ENCODE measurements around the gene CFAP100.

Gene CFAP100

GRCh38 chr3:126414961-126415660 lies 20.4 kb downstream of the CFAP100 start:
- TF ChIP-seq, protein P1, sequence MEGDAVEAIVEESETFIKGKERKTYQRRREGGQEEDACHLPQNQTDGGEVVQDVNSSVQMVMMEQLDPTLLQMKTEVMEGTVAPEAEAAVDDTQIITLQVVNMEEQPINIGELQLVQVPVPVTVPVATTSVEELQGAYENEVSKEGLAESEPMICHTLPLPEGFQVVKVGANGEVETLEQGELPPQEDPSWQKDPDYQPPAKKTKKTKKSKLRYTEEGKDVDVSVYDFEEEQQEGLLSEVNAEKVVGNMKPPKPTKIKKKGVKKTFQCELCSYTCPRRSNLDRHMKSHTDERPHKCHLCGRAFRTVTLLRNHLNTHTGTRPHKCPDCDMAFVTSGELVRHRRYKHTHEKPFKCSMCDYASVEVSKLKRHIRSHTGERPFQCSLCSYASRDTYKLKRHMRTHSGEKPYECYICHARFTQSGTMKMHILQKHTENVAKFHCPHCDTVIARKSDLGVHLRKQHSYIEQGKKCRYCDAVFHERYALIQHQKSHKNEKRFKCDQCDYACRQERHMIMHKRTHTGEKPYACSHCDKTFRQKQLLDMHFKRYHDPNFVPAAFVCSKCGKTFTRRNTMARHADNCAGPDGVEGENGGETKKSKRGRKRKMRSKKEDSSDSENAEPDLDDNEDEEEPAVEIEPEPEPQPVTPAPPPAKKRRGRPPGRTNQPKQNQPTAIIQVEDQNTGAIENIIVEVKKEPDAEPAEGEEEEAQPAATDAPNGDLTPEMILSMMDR (IDR thresholded peaks at IDR 0.05): no peak

- TF ChIP-seq, protein P1 (IDR thresholded peaks at IDR 0.05): no peak
Observed at GRCh38 chr3:126415661-126416591, 21.2 kb downstream of the CFAP100 start.

- TF ChIP-seq, protein P1 (IDR thresholded peaks at IDR 0.05): no peak
Observed at GRCh38 chr3:126416943-126417342, 22.2 kb downstream of the CFAP100 start.

DNA sequence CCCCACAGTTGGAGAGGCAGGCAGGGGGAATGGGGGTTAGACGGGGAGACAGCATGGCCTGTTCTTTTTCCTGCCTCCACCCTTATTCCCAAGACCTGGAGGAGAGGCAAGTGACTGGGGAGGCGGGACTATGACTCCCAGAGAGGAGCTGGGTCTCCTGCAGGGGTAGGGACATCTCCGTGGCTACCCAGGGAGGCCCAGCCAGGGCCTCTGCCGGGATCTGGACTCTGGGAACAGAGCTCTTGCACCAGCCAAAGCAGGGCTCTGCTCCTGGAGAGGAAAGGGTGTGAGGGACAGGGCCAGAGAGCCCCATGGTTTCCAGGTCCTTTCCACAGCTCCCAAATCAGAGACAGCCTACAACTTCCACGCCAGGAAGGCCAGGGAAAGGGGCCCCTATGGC lies 22.8 kb downstream of the CFAP100 start:
- TF ChIP-seq, protein P1 (IDR thresholded peaks at IDR 0.05): no peak

- TF ChIP-seq, protein P1 (IDR thresholded peaks at IDR 0.05): no peak
Observed at GRCh38 chr3:126417981-126418530, 23.3 kb downstream of the CFAP100 start.

DNA sequence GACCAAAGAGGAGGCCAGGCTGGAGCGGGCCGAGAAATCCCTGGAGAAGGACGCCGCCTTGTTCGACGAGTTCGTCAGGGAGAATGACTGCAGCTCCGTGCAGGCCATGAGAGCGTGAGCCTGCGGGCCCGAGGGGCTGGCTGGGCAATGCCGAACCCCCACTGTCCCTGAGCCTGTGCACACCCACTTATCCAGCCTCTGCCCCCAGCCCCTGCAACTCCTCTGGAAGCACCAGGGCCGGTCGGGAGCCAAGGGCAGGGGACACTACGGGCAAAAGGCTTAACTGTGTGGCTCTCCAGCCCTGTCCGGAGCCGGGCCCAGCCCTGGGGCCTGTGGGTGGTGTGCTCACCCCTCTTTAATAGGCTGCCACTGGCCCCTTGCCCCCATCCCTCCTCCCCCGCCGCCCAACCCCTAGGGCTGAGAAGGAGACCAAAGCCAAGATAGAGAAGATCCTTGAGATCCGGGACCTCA lies 24.0 kb downstream of the CFAP100 start:
- TF ChIP-seq, protein P1 (IDR thresholded peaks at IDR 0.05): no peak

DNA sequence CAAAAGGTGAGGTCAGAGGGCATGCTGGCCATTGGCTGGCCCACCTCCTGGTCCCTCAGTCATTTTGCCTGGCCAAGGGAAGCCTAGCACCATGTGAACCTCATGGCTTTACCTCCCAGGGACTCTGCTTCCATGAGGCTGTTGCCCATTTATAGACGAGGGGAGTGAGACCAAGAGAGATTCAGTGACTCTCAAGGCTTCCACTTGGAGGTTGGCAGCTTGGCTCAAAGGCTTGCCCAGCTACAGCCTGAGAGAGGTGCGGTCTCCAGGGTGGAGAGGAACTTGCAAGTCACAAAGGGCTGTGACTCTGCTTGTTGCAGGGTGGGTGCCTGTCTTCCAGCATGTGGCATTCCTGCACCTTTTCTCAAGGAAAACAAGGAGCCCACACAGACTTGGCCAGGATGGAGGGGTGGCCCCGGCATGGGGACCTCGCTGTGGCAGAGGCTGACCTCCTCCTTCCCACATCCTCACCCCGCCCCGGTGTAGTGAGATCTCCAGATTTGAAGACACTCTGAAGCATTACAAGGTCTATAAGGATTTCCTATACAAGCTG lies 24.5 kb downstream of the CFAP100 start:
- TF ChIP-seq, protein P1 (IDR thresholded peaks at IDR 0.05): no peak

All from LNCAP (cell line).